HG03066 (cell line): ENCODE measurements around the gene IFI35.
"Not testable (repeated sequence)": the region's sequence is repeated elsewhere in the genome, so short reads cannot be mapped to it uniquely, and the experiment has no call there.

ENCODE experiments used
- ATAC-seq: cut with Tn5 transposase; IDR thresholded peaks from one replicate; pipeline ENCODE4 v1.9.1; 2021; ENCODE audit warnings: low read depth; ENCODE audit not compliant: unreplicated experiment

The IFI35 gene

GRCh38 chr17:43006639-43007551 is at the start of gene IFI35:
Gene IFI35, plus strand, starts transcription at chr17:43006784. Its CDS starts 164 bp downstream, at chr17:43006948.
- ATAC-seq, result peak; percentile 63

- peak; percentile 75 for ATAC-seq
These were observed 42.2 kb upstream of the IFI35 start, which contains the start of gene AARSD1 for GRCh38 chr17:42964161-42964932. Gene AARSD1, minus strand, starts transcription at chr17:42964454. Its CDS starts 14 bp downstream, at chr17:42964440.

- no peak for ATAC-seq
These were observed 38.7 kb upstream of the IFI35 start for GRCh38 chr17:42967925-42968324.

- ATAC-seq, result no peak
These were observed 37.5 kb upstream of the IFI35 start for GRCh38 chr17:42969001-42969581.

- no peak for ATAC-seq
These were observed 35.0 kb upstream of the IFI35 start for GRCh38 chr17:42971589-42971988.

- ATAC-seq, result not testable (repeated sequence)
These were observed 33.3 kb upstream of the IFI35 start for GRCh38 chr17:42973323-42973722.

- ATAC-seq, result no peak
These were observed 31.3 kb upstream of the IFI35 start for GRCh38 chr17:42975265-42975664.

GRCh38 chr17:42975701-42976100 is 30.9 kb upstream of the IFI35 start:
- ATAC-seq, result not testable (repeated sequence)

- ATAC-seq, result no peak
These were observed 26.9 kb upstream of the IFI35 start, which contains the start of gene PTGES3L for GRCh38 chr17:42979511-42980273. Gene PTGES3L, minus strand, starts transcription at chr17:42980080. Its CDS starts 27 bp downstream, at chr17:42980053.

- ATAC-seq, result peak; percentile 60
These were observed 26.3 kb upstream of the IFI35 start, which contains the start of gene RUNDC1 for GRCh38 chr17:42980274-42980765. Gene RUNDC1, plus strand, starts transcription at chr17:42980565. Its CDS starts 12 bp downstream, at chr17:42980577.

- ATAC-seq, result peak; percentile 37
These were observed 25.7 kb upstream of the IFI35 start for GRCh38 chr17:42980766-42981397.

- no peak for ATAC-seq
These were observed 24.3 kb upstream of the IFI35 start for GRCh38 chr17:42982266-42982665.

- ATAC-seq, result no peak
These were observed 21.4 kb upstream of the IFI35 start for GRCh38 chr17:42985225-42985624.

- ATAC-seq, result no peak
These were observed 17.4 kb upstream of the IFI35 start for GRCh38 chr17:42989141-42989540.

- ATAC-seq, result no peak
These were observed 16.6 kb upstream of the IFI35 start for GRCh38 chr17:42989726-42990652.

- no peak for ATAC-seq
These were observed 15.1 kb upstream of the IFI35 start for GRCh38 chr17:42991471-42991870.

- ATAC-seq, result no peak
These were observed 13.7 kb upstream of the IFI35 start for GRCh38 chr17:42992872-42993271.

GRCh38 chr17:42993913-42994312 is 12.7 kb upstream of the IFI35 start:
- ATAC-seq, result not testable (repeated sequence)
